ENCODE results near the gene OLFML2B. TPM values are rescaled to one million over a fixed set of nuclear protein-coding genes. Genes with fewer than 3 reads are reported as not detected.

The OLFML2B gene
- total and polyA plus RNA-seq, 8 donors = 0.31 to 56.0 (median 1.7) TPM; not detected in 1

DNA sequence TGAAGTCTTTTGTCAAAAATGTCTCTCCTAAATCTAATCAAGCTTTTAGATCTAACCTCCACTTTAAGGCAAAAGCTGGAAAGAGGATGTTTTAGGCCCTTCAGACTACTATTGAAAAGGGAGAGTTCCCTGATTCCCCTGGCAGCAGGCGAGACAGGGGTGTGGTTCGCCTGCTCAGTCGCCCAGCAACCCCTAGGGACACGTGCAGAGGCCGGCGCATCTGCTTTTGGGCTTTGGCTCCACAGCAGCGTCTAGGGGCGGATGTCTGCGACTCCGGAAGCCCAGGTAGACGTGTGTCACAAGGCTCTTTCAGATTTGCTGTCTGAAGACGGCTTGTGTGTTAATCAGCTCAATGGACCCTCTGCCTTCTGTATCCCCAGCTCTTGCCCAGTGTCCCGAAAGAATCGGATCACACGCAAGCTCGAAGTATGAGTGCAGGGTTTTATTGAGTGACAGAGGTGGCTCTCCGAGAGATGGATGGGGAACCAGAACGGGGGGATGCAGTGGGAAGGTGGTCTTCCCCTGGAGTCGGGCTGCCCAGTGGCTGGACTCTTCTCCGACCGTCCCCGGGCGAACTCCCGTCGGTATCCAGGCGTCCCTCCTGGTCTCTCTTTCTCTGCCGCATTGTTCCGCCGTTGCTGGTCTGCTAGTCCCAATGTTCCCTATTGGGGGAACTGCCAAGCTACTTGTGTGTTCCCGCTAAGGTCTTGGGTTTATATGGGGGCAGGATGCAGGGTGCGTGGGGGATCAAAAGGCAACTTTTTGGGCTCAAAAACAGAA lies 45.5 kb downstream of the OLFML2B start:
- DNase-seq = no peak
- Histone ChIP-seq H3K27ac (no peak overlapping the region), H3K27me3 (no peaks in the 10 kb centered on the region), H3K4me1 (peaks cover 0 to 9% (median 4%) of the 10 kb centered on the region in 4 donors), H3K36me3 (no peaks in the 10 kb centered on the region), H3K4me3 (no peak overlapping the region), H3K9me3 (no peaks in the 10 kb centered on the region)
- 90 to 92% (median 91%) methylated on average over 31 of the region's 31 CpGs for WGBS, 5 donors
- intact Hi-C loops (cut with DNase I; ENCODE audit: low total_unique reads) = no loop called here
- TF ChIP-seq EP300 (IDR thresholded peaks at IDR 0.05) (no peak), POLR2AphosphoS5 (IDR thresholded peaks at IDR 0.05) (no peak), POLR2A (IDR thresholded peaks at IDR 0.05) (no peak)
- TF ChIP-seq, protein P1, sequence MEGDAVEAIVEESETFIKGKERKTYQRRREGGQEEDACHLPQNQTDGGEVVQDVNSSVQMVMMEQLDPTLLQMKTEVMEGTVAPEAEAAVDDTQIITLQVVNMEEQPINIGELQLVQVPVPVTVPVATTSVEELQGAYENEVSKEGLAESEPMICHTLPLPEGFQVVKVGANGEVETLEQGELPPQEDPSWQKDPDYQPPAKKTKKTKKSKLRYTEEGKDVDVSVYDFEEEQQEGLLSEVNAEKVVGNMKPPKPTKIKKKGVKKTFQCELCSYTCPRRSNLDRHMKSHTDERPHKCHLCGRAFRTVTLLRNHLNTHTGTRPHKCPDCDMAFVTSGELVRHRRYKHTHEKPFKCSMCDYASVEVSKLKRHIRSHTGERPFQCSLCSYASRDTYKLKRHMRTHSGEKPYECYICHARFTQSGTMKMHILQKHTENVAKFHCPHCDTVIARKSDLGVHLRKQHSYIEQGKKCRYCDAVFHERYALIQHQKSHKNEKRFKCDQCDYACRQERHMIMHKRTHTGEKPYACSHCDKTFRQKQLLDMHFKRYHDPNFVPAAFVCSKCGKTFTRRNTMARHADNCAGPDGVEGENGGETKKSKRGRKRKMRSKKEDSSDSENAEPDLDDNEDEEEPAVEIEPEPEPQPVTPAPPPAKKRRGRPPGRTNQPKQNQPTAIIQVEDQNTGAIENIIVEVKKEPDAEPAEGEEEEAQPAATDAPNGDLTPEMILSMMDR (IDR thresholded peaks at IDR 0.05) = no peak

DNA sequence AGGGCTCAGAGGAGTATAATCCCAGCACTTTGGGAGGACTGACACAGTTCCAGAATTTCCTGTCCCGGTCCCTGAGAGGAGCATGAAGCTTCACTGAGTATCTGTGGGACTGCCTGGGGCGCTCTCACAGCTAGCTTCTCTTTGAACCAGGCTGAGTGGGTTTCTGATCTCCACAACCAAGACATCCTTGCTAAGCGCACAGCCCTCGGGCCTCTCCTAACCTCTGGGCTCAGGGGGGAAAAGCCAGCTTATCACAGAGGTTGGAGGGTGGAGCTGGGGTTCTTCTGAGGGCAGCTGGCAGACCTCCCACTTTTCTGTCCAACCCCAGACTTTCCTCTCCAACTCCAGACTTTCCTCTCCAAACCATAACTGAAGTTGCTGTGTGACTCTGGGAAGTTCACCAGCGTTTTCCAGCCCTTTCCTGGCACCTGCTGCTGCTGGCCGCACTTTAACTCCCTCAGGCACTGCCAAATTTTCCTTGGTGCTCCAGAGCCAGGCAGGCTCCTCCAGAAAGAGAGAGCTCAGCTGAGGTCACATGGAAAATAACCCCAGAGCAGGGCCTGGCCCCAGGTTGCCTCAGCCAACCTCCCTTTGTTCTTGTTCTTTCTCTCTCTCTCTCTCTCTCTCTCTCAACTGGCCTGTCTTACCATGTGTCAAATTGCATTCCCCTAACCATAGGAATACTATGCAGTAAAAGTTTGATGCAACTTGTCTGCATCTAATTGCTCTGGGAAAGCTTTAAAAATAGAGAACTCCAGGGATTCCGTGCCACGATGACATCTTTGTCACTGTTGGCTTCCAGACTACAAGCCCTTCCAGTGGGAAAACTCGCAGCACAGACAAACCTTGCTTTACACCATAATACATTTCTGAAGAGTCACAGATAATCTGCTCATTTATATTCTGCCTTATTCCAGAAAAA lies 49.5 kb downstream of the OLFML2B start:
- intact Hi-C loops (cut with DNase I; ENCODE audit: low total_unique reads) = no loop called here
- WGBS, 5 donors = 42 to 65% (median 55%) methylated on average over 8 to 9 of the region's 9 CpGs
- Histone ChIP-seq H3K27ac (no peak overlapping the region), H3K36me3 (no peaks in the 10 kb centered on the region), H3K4me1 (peaks cover 0 to 9% (median 4%) of the 10 kb centered on the region in 4 donors), H3K27me3 (no peaks in the 10 kb centered on the region), H3K4me3 (no peak overlapping the region), H3K9me3 (no peaks in the 10 kb centered on the region)
- DNase-seq = no peak
- TF ChIP-seq POLR2AphosphoS5 (IDR thresholded peaks at IDR 0.05) (no peak), EP300 (IDR thresholded peaks at IDR 0.05) (no peak), POLR2A (IDR thresholded peaks at IDR 0.05) (no peak)

DNA sequence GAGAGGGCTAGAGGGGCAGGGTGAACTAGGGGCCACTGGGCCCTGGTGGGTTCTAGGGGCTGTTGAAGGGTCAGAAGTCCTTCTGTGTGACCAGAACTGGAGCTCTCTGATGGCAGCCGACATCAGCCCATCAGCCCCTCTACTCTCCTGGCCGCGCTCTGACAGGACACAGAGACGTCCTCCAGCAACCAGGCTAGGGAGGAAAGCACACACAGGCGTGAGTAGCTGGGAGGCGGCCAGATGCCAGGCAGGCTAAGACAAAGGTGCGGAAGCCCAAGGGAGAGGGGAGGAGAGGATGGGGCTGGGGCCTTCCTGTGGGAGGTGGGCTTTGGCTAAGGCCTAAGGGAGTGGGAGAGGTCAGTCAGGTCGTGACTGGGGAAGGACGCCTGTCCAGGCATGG lies 50.8 kb downstream of the OLFML2B start:
- Histone ChIP-seq H3K4me1 (peaks cover 0 to 9% (median 4%) of the 10 kb centered on the region in 4 donors), H3K36me3 (peaks cover 0 to 1% (median under 1%) of the 10 kb centered on the region in 4 donors), H3K27ac (no peak overlapping the region), H3K27me3 (no peaks in the 10 kb centered on the region), H3K4me3 (no peak overlapping the region), H3K9me3 (no peaks in the 10 kb centered on the region)
- 75 to 83% (median 80%) methylated on average over 9 of the region's 9 CpGs for whole genome bisulfite sequencing, 5 donors
- no peak for DNase-seq
- intact Hi-C loops (cut with DNase I; ENCODE audit: low total_unique reads) = no loop called here
- TF ChIP-seq POLR2AphosphoS5 (IDR thresholded peaks at IDR 0.05) (no peak), POLR2A (IDR thresholded peaks at IDR 0.05) (no peak), EP300 (IDR thresholded peaks at IDR 0.05) (no peak)
- TF ChIP-seq, protein P1 (IDR thresholded peaks at IDR 0.05) = no peak

DNA sequence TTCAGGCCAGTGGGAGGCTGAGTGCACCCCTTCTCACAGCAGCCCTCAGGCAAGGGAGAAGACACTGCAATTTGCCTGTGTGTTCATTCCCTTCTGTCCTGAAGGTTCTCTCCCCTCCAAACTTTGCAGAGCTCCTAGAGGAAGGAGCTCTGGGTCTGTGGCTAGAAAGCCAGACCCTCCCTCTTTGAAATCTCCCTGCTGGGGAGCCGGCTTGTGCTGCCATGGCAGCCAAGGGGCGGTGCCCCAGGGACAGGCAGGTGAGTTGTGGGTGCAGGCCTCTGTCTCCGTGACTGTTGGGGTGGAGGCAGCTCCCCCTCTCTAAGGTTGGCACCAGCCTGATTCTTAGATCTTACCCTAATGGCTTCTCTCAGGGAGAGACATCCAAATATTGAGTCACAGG lies 53.0 kb downstream of the OLFML2B start:
- H3K9me3 ChIP-seq = no peaks in the 10 kb centered on the region
- WGBS, 5 donors = 46 to 59% (median 53%) methylated on average over 3 of the region's 3 CpGs
- peaks cover 0 to 14% (median 12%) of the 10 kb centered on the region in 4 donors for H3K36me3 ChIP-seq
- no peak for DNase-seq
- H3K4me1 ChIP-seq = peaks cover 0 to 9% (median 4%) of the 10 kb centered on the region in 4 donors
- no peaks in the 10 kb centered on the region for H3K27me3 ChIP-seq
- no peak overlapping the region for H3K4me3 ChIP-seq
- no peak overlapping the region for H3K27ac ChIP-seq
- TF ChIP-seq POLR2A (IDR thresholded peaks at IDR 0.05) = no peak
- intact Hi-C loops (cut with DNase I; ENCODE audit: low total_unique reads) = no loop called here

DNA sequence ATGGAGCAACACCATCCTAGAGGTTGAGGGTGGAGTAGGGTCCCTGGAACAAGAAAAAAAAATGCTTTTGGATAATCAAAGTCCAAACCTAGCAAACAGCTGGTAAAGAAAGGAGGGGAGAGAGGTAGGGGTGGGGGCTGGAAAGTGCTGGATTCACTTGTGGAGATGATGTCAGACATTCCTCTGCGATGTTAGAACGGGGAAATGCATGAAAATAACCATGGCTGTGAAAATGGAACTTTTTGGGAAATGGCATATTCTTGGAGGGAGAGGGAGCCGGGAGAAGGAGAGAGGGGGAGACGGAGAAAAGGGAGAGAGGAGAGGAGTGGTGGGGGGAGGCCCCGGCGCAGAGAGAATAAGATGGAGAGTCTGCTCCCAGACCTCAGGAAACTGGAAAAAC lies 53.6 kb downstream of the OLFML2B start:
- WGBS, 5 donors = 77 to 89% (median 84%) methylated on average over 6 of the region's 6 CpGs

More for the DNA sequence above, 53.6 kb downstream of the OLFML2B start:
- peak in 1 of 2 donors; percentile 45 for DNase-seq
- no peak overlapping the region for H3K27ac ChIP-seq
- intact Hi-C loops (cut with DNase I; ENCODE audit: low total_unique reads) = no loop called here
- no peaks in the 10 kb centered on the region for H3K27me3 ChIP-seq
- H3K4me3 ChIP-seq = no peak overlapping the region
- peaks cover 0 to 9% (median 4%) of the 10 kb centered on the region in 4 donors for H3K4me1 ChIP-seq
- H3K36me3 ChIP-seq = peaks cover 0 to 14% (median 13%) of the 10 kb centered on the region in 4 donors
- H3K9me3 ChIP-seq = no peaks in the 10 kb centered on the region
- no peak for TF ChIP-seq POLR2A (IDR thresholded peaks at IDR 0.05)
- TF ChIP-seq POLR2AphosphoS5 (IDR thresholded peaks at IDR 0.05) = no peak
- TF ChIP-seq, protein P1 (IDR thresholded peaks at IDR 0.05) = no peak
- no peak for TF ChIP-seq EP300 (IDR thresholded peaks at IDR 0.05)
